GM12892 (cell line): ENCODE measurements around the gene SNAPIN.

ENCODE experiments used
- POLR2A ChIP-seq: IDR thresholded peaks from 2 replicates; pipeline ENCODE4 v1.6.1; 2011; ENCODE audit warnings: low read depth, low read length, control low read depth
- POLR2AphosphoS5 ChIP-seq: IDR thresholded peaks from 2 replicates; pipeline ENCODE4 v1.6.1; 2011; ENCODE audit warnings: low read depth, low read length, control low read depth
- TAF1 ChIP-seq: IDR thresholded peaks from 2 replicates; pipeline ENCODE4 v1.6.1; 2011; ENCODE audit warnings: low read depth, mild to moderate bottlenecking, control low read depth, low read length, borderline replicate concordance

DNA sequence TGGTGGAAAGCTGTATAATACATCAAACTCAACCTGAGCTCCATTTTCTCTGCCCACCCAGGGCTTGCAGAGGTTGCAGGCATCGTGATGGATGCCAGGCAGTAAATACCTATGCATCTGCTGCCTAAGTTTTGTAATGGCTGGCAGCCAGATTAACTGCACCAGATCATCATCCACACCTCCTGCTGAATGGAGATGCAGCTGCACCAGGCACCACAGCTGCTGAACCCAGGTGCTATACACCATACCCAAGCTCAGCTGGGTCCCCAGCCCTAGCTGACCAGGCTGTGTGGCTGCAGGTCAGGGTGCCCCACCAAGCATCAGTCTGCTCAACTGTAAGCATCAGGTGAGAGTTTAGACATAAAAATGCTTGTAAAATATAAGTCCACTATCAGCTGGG lies 6.7 kb upstream of the SNAPIN start:
- TF ChIP-seq POLR2A (no peak), POLR2AphosphoS5 (no peak), TAF1 (no peak)
